ENCODE data around the gene SNRNP200.

The SNRNP200 gene

GRCh38 chr2:96308248-96308647 is 2.9 kb upstream of the SNRNP200 start:
- no peak overlapping the region for H4K5ac ChIP-seq (ENCODE audit: low read length)
- no peak overlapping the region for H2AK5ac ChIP-seq (ENCODE audit: low read length)
- no peak overlapping the region for H3K27ac ChIP-seq (ENCODE audit: low read depth, low read length)
- no CpG with 5 or more reads among the region's 5 CpGs for WGBS (ENCODE audit: extremely low coverage, insufficient coverage, low lambda C conversion rate)
- H3K4me3 ChIP-seq (ENCODE audit: low read length): no peak overlapping the region
- H3K79me2 ChIP-seq (ENCODE audit: control insufficient read depth, insufficient read depth, low read length): peaks cover 7% of the 10 kb centered on the region
- H3K23ac ChIP-seq (ENCODE audit: low read length): no peak overlapping the region
- H3K36me3 ChIP-seq (ENCODE audit: control insufficient read depth, insufficient read depth, low read length): no peaks in the 10 kb centered on the region
- H3K79me1 ChIP-seq (ENCODE audit: low read length): peaks cover 4% of the 10 kb centered on the region
- no peak overlapping the region for H3K4me2 ChIP-seq (ENCODE audit: low read length)
- H2BK120ac ChIP-seq (ENCODE audit: low read depth, low read length): no peak overlapping the region
- no peak overlapping the region for H4K8ac ChIP-seq (ENCODE audit: low read depth, low read length)
- H3K56ac ChIP-seq (ENCODE audit: low read length): no peak overlapping the region
- H2BK5ac ChIP-seq (ENCODE audit: low read length): no peak overlapping the region
- H3K4me1 ChIP-seq (ENCODE audit: control insufficient read depth, low read depth, low read length): peaks cover 3% of the 10 kb centered on the region
- no peak overlapping the region for H2BK15ac ChIP-seq (replicated peaks; ENCODE audit: low read depth)
- no peak for DNase-seq
- H3K9ac ChIP-seq (ENCODE audit: low read length): no peak overlapping the region
- no peak overlapping the region for H3K18ac ChIP-seq (ENCODE audit: low read length)
- H3K4ac ChIP-seq (ENCODE audit: low read depth, low read length): no peak overlapping the region
- H3K27me3 ChIP-seq (ENCODE audit: insufficient read depth, low read length, poor library complexity): no peaks in the 10 kb centered on the region

DNA sequence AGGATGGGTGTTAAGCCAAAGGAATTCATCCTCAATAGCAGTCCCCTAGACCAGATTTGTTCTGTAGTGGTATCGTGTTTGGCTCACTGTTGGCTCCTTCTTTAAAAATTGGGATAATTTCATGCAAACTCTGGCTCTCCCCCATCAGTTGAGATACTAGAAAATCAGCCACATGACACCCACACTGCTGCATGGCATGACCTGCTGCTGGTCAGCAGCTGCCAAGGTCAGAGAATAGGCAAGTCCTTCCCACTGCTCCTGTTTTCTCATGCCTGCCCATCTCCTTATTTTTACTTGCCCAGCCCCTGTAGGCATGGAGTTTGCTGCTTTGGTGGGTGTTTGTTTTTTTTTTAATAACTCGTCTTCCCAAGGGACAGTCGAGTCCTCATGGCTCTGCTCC is 1.0 kb upstream of the SNRNP200 start:
- Histone ChIP-seq H3K4me1 (ENCODE audit: control insufficient read depth, low read depth, low read length) (peaks cover 3% of the 10 kb centered on the region), H4K8ac (ENCODE audit: low read depth, low read length) (no peak overlapping the region), H3K27ac (ENCODE audit: low read depth, low read length) (no peak overlapping the region), H3K4me2 (ENCODE audit: low read length) (peak overlapping the region; percentile 8), H2BK120ac (ENCODE audit: low read depth, low read length) (no peak overlapping the region), H3K18ac (ENCODE audit: low read length) (no peak overlapping the region), H3K79me2 (ENCODE audit: control insufficient read depth, insufficient read depth, low read length) (peaks cover 18% of the 10 kb centered on the region), H2BK15ac (replicated peaks; ENCODE audit: low read depth) (no peak overlapping the region), H2BK5ac (ENCODE audit: low read length) (no peak overlapping the region), H3K4me3 (ENCODE audit: low read length) (no peak overlapping the region), H3K79me1 (ENCODE audit: low read length) (peaks cover 15% of the 10 kb centered on the region), H3K56ac (ENCODE audit: low read length) (peak overlapping the region; percentile 67), H3K23ac (ENCODE audit: low read length) (no peak overlapping the region), H4K5ac (ENCODE audit: low read length) (no peak overlapping the region), H3K36me3 (ENCODE audit: control insufficient read depth, insufficient read depth, low read length) (peaks cover 10% of the 10 kb centered on the region), H3K27me3 (ENCODE audit: insufficient read depth, low read length, poor library complexity) (no peaks in the 10 kb centered on the region), H3K4ac (ENCODE audit: low read depth, low read length) (no peak overlapping the region), H3K9ac (ENCODE audit: low read length) (peak overlapping the region; percentile 79), H2AK5ac (ENCODE audit: low read length) (peak overlapping the region; percentile 5)
- no peak for DNase-seq
- WGBS (ENCODE audit: extremely low coverage, insufficient coverage, low lambda C conversion rate): no CpG with 5 or more reads among the region's 3 CpGs

- Histone ChIP-seq H3K18ac (ENCODE audit: low read length) (no peak overlapping the region), H4K8ac (ENCODE audit: low read depth, low read length) (no peak overlapping the region), H3K27ac (ENCODE audit: low read depth, low read length) (no peak overlapping the region), H2BK5ac (ENCODE audit: low read length) (no peak overlapping the region), H3K23ac (ENCODE audit: low read length) (no peak overlapping the region), H3K4me1 (ENCODE audit: control insufficient read depth, low read depth, low read length) (peaks cover 3% of the 10 kb centered on the region), H3K4me2 (ENCODE audit: low read length) (peak overlapping the region; percentile 8), H4K5ac (ENCODE audit: low read length) (no peak overlapping the region), H3K79me1 (ENCODE audit: low read length) (peaks cover 19% of the 10 kb centered on the region), H3K9ac (ENCODE audit: low read length) (peak overlapping the region; percentile 79), H3K36me3 (ENCODE audit: control insufficient read depth, insufficient read depth, low read length) (peaks cover 12% of the 10 kb centered on the region), H3K4ac (ENCODE audit: low read depth, low read length) (no peak overlapping the region), H3K56ac (ENCODE audit: low read length) (peak overlapping the region; percentile 67), H2BK120ac (ENCODE audit: low read depth, low read length) (no peak overlapping the region), H3K79me2 (ENCODE audit: control insufficient read depth, insufficient read depth, low read length) (peaks cover 18% of the 10 kb centered on the region), H3K27me3 (ENCODE audit: insufficient read depth, low read length, poor library complexity) (no peaks in the 10 kb centered on the region), H2BK15ac (replicated peaks; ENCODE audit: low read depth) (no peak overlapping the region), H3K4me3 (ENCODE audit: low read length) (peak overlapping the region; percentile 57), H2AK5ac (ENCODE audit: low read length) (peak overlapping the region; percentile 5)
- DNase-seq: no peak
- WGBS (ENCODE audit: extremely low coverage, insufficient coverage, low lambda C conversion rate): no CpG with 5 or more reads among the region's 9 CpGs
These were observed 598 bp upstream of the SNRNP200 start for GRCh38 chr2:96305979-96306308.

DNA sequence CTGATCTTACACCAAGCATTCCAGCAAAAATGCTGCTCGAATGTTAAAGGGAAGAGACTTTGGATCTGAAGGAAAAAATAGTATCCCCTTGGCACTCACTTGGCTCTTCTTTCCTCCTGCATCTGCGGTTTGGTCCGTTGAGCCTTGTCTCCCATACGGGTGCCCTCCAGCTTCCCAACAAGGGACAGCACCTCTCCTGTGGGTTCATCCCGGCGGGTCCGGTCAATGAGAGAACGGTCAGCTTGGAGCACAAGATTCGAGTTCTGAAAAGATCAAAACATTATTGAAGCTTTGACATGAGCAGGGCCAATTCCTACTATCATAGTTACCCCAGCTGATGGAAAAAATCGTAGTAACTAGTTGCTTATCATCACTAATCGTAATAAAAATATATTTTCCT is 740 bp downstream of the SNRNP200 start:
- WGBS (ENCODE audit: extremely low coverage, insufficient coverage, low lambda C conversion rate): no CpG with 5 or more reads among the region's 11 CpGs
- Histone ChIP-seq H3K56ac (ENCODE audit: low read length) (peak overlapping the region; percentile 81), H2BK120ac (ENCODE audit: low read depth, low read length) (no peak overlapping the region), H3K4me2 (ENCODE audit: low read length) (peak overlapping the region; percentile 84), H2BK15ac (replicated peaks; ENCODE audit: low read depth) (no peak overlapping the region), H4K5ac (ENCODE audit: low read length) (no peak overlapping the region), H3K4me1 (ENCODE audit: control insufficient read depth, low read depth, low read length) (peaks cover 3% of the 10 kb centered on the region), H3K79me1 (ENCODE audit: low read length) (peaks cover 19% of the 10 kb centered on the region), H3K9ac (ENCODE audit: low read length) (peak overlapping the region; percentile 90), H3K27me3 (ENCODE audit: insufficient read depth, low read length, poor library complexity) (no peaks in the 10 kb centered on the region), H3K79me2 (ENCODE audit: control insufficient read depth, insufficient read depth, low read length) (peaks cover 18% of the 10 kb centered on the region), H3K23ac (ENCODE audit: low read length) (no peak overlapping the region), H3K4ac (ENCODE audit: low read depth, low read length) (no peak overlapping the region), H4K8ac (ENCODE audit: low read depth, low read length) (no peak overlapping the region), H2BK5ac (ENCODE audit: low read length) (no peak overlapping the region), H3K18ac (ENCODE audit: low read length) (no peak overlapping the region), H3K27ac (ENCODE audit: low read depth, low read length) (no peak overlapping the region), H3K4me3 (ENCODE audit: low read length) (peak overlapping the region; percentile 82), H3K36me3 (ENCODE audit: control insufficient read depth, insufficient read depth, low read length) (peaks cover 13% of the 10 kb centered on the region), H2AK5ac (ENCODE audit: low read length) (no peak overlapping the region)
- no peak for DNase-seq

DNA sequence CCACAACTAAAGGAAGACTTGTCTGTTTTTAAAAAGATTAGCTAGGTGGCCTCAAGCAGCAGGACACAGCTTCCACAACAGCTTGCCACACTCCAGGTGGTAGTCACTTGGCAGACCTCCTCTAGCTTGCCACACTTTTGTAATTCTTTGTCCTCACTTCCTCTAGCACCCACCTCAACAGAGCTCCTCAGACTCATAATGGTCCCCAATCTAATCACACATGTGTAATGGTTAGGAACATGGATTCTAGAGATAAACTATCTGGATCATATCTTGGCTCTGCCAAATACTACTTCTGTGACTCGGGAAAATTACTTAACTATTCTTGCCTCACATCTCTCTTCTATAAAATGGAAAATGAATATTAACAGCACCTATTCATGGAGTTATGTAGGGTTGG is 3.5 kb downstream of the SNRNP200 start:
- H3K27ac ChIP-seq (ENCODE audit: low read depth, low read length): no peak overlapping the region
- H2AK5ac ChIP-seq (ENCODE audit: low read length): no peak overlapping the region
- no peak overlapping the region for H4K5ac ChIP-seq (ENCODE audit: low read length)
- no peak overlapping the region for H2BK15ac ChIP-seq (replicated peaks; ENCODE audit: low read depth)
- H3K4me3 ChIP-seq (ENCODE audit: low read length): no peak overlapping the region
- no peak overlapping the region for H3K4me2 ChIP-seq (ENCODE audit: low read length)
- peaks cover 18% of the 10 kb centered on the region for H3K79me2 ChIP-seq (ENCODE audit: control insufficient read depth, insufficient read depth, low read length)
- H3K56ac ChIP-seq (ENCODE audit: low read length): no peak overlapping the region
- no peak overlapping the region for H3K9ac ChIP-seq (ENCODE audit: low read length)
- no peak overlapping the region for H3K23ac ChIP-seq (ENCODE audit: low read length)
- H3K4me1 ChIP-seq (ENCODE audit: control insufficient read depth, low read depth, low read length): peaks cover 3% of the 10 kb centered on the region
- no peak overlapping the region for H3K18ac ChIP-seq (ENCODE audit: low read length)
- H3K79me1 ChIP-seq (ENCODE audit: low read length): peaks cover 22% of the 10 kb centered on the region
- no CpG with 5 or more reads among the region's 1 CpG for WGBS (ENCODE audit: extremely low coverage, insufficient coverage, low lambda C conversion rate)
- H2BK120ac ChIP-seq (ENCODE audit: low read depth, low read length): no peak overlapping the region
- no peak for DNase-seq
- H3K27me3 ChIP-seq (ENCODE audit: insufficient read depth, low read length, poor library complexity): no peaks in the 10 kb centered on the region
- H3K4ac ChIP-seq (ENCODE audit: low read depth, low read length): no peak overlapping the region
- H4K8ac ChIP-seq (ENCODE audit: low read depth, low read length): no peak overlapping the region
- H2BK5ac ChIP-seq (ENCODE audit: low read length): no peak overlapping the region
- H3K36me3 ChIP-seq (ENCODE audit: control insufficient read depth, insufficient read depth, low read length): peaks cover 26% of the 10 kb centered on the region

GRCh38 chr2:96296925-96297324 is 8.4 kb downstream of the SNRNP200 start:
- Histone ChIP-seq H3K4ac (ENCODE audit: low read depth, low read length) (no peak overlapping the region), H3K56ac (ENCODE audit: low read length) (no peak overlapping the region), H2BK120ac (ENCODE audit: low read depth, low read length) (no peak overlapping the region), H4K8ac (ENCODE audit: low read depth, low read length) (no peak overlapping the region), H3K36me3 (ENCODE audit: control insufficient read depth, insufficient read depth, low read length) (peaks cover 38% of the 10 kb centered on the region), H2AK5ac (ENCODE audit: low read length) (no peak overlapping the region), H3K4me3 (ENCODE audit: low read length) (no peak overlapping the region), H3K79me2 (ENCODE audit: control insufficient read depth, insufficient read depth, low read length) (peaks cover 5% of the 10 kb centered on the region), H3K23ac (ENCODE audit: low read length) (no peak overlapping the region), H3K27me3 (ENCODE audit: insufficient read depth, low read length, poor library complexity) (no peaks in the 10 kb centered on the region), H3K79me1 (ENCODE audit: low read length) (peaks cover 11% of the 10 kb centered on the region), H3K4me2 (ENCODE audit: low read length) (no peak overlapping the region), H2BK5ac (ENCODE audit: low read length) (no peak overlapping the region), H3K18ac (ENCODE audit: low read length) (no peak overlapping the region), H2BK15ac (replicated peaks; ENCODE audit: low read depth) (no peak overlapping the region), H4K5ac (ENCODE audit: low read length) (no peak overlapping the region), H3K27ac (ENCODE audit: low read depth, low read length) (no peak overlapping the region), H3K4me1 (ENCODE audit: control insufficient read depth, low read depth, low read length) (no peaks in the 10 kb centered on the region), H3K9ac (ENCODE audit: low read length) (no peak overlapping the region)
- WGBS (ENCODE audit: extremely low coverage, insufficient coverage, low lambda C conversion rate): no CpG with 5 or more reads among the region's 5 CpGs
- DNase-seq: no peak

Data from mesendoderm (in vitro differentiated cells).